ENCODE measurements around the gene PRKCA. TPM values are rescaled to one million over a fixed set of nuclear protein-coding genes. Genes with fewer than 3 reads are reported as not detected.

Gene PRKCA
- total RNA-seq, 4 donors from 2014 or later, result 24.5 to 61.9 (median 40.8) TPM

- H3K36me3 ChIP-seq, result peaks cover 0 to 25% (median 9%) of the 10 kb centered on the region in 4 donors
- H3K4me1 ChIP-seq, result peaks cover 0 to 5% (median 0%) of the 10 kb centered on the region in 4 donors
- no peaks in the 10 kb centered on the region for H3K9me3 ChIP-seq
- no peak overlapping the region for H3K4me3 ChIP-seq
- DNase-seq (ENCODE audit: extremely low spot score), result no peak
- intact Hi-C loops (cut with DNase I), result no loop called here
- no peak overlapping the region for H3K27ac ChIP-seq (replicated peaks in 1 of 4)
- 93% methylated on average over 12 of the region's 12 CpGs for WGBS
- no peaks in the 10 kb centered on the region for H3K27me3 ChIP-seq
- no peak for TF ChIP-seq EP300 (IDR thresholded peaks at IDR 0.05)
- TF ChIP-seq POLR2AphosphoS5 (IDR thresholded peaks at IDR 0.05), result no peak
- no peak for TF ChIP-seq POLR2A (IDR thresholded peaks at IDR 0.05; ENCODE audit: low read depth)
Measured at GRCh38 chr17:66649818-66650543, 347.6 kb downstream of the PRKCA start.

DNA sequence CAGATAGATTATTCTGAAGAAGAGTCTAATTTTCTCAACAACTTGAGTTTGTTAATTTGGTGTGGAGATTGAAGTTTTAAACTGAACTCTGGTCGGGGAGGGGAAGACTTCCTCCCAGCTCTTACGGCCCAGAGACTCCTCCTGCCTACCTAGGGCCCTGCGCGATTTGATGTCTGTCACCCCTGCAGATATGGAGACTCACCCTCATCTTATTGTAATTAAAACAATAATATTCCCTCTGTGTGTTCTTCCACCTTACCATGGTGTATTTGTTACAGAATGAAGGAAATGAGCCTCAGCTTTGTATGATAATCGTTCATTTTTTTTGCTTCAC lies 348.1 kb downstream of the PRKCA start:
- H3K36me3 ChIP-seq, result peaks cover 0 to 21% (median 8%) of the 10 kb centered on the region in 4 donors
- DNase-seq (ENCODE audit: extremely low spot score), result no peak
- H3K27ac ChIP-seq (replicated peaks in 1 of 4), result no peak overlapping the region
- H3K4me3 ChIP-seq, result no peak overlapping the region
- intact Hi-C loops (cut with DNase I), result no loop called here
- H3K9me3 ChIP-seq, result no peaks in the 10 kb centered on the region
- WGBS, result 90% methylated on average over 5 of the region's 5 CpGs
- no peak for TF ChIP-seq EP300 (IDR thresholded peaks at IDR 0.05)
- no peak for TF ChIP-seq POLR2AphosphoS5 (IDR thresholded peaks at IDR 0.05)
- no peak for TF ChIP-seq POLR2A (IDR thresholded peaks at IDR 0.05; ENCODE audit: low read depth)
- TF ChIP-seq, protein P1, sequence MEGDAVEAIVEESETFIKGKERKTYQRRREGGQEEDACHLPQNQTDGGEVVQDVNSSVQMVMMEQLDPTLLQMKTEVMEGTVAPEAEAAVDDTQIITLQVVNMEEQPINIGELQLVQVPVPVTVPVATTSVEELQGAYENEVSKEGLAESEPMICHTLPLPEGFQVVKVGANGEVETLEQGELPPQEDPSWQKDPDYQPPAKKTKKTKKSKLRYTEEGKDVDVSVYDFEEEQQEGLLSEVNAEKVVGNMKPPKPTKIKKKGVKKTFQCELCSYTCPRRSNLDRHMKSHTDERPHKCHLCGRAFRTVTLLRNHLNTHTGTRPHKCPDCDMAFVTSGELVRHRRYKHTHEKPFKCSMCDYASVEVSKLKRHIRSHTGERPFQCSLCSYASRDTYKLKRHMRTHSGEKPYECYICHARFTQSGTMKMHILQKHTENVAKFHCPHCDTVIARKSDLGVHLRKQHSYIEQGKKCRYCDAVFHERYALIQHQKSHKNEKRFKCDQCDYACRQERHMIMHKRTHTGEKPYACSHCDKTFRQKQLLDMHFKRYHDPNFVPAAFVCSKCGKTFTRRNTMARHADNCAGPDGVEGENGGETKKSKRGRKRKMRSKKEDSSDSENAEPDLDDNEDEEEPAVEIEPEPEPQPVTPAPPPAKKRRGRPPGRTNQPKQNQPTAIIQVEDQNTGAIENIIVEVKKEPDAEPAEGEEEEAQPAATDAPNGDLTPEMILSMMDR (IDR thresholded peaks at IDR 0.05), result no peak
- H3K27me3 ChIP-seq, result no peaks in the 10 kb centered on the region
- peaks cover 0 to 5% (median 0%) of the 10 kb centered on the region in 4 donors for H3K4me1 ChIP-seq

DNA sequence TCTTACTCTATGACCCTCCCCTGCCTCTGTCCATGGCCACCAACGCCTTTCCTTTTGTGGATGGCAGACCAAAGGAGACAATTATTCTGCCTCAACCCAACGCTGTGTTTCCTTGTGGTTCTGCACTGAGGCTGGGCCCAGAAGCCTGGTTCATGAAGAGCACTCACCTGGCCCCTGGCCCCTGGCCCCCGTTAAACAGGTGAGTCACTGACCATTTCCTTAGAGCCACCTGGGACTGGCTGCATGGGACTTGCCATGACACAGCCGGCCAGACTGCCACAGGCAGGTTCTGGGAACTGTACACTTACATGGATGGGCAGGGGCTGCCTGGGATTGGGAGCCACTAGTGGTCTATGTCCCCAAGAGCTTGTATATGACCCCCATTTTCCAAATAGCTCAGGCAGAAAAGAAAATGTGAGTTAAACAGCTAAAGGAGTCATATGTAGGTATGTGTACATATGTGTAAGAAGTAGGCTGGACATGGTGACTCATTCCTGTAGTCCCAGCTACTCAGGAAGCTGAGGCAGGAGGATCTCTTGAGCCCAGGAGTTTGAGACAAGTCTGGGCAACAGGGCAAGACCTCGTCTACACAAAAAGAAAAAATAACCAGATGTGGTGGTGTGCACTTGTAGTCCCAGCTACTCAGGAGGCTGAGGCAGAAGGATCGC lies 350.6 kb downstream of the PRKCA start:
- Histone ChIP-seq H3K4me3 (no peak overlapping the region), H3K27me3 (no peaks in the 10 kb centered on the region), H3K4me1 (peaks cover 0 to 5% (median 0%) of the 10 kb centered on the region in 4 donors), H3K36me3 (peaks cover 0 to under 1% (median 0%) of the 10 kb centered on the region in 4 donors), H3K9me3 (no peaks in the 10 kb centered on the region), H3K27ac (replicated peaks in 1 of 4) (no peak overlapping the region)
- intact Hi-C loops (cut with DNase I), result no loop called here
- WGBS, result 95% methylated on average over 4 of the region's 6 CpGs
- TF ChIP-seq, protein P1 (IDR thresholded peaks at IDR 0.05), result no peak
- TF ChIP-seq POLR2A (IDR thresholded peaks at IDR 0.05; ENCODE audit: low read depth) (no peak), EP300 (IDR thresholded peaks at IDR 0.05) (no peak), POLR2AphosphoS5 (IDR thresholded peaks at IDR 0.05) (no peak)
- DNase-seq (ENCODE audit: extremely low spot score), result no peak

GRCh38 chr17:66654106-66654740 lies 351.8 kb downstream of the PRKCA start:
- Histone ChIP-seq H3K4me1 (peaks cover 0 to 5% (median 0%) of the 10 kb centered on the region in 4 donors), H3K9me3 (no peaks in the 10 kb centered on the region), H3K27ac (replicated peaks in 1 of 4) (no peak overlapping the region), H3K27me3 (no peaks in the 10 kb centered on the region), H3K36me3 (no peaks in the 10 kb centered on the region), H3K4me3 (no peak overlapping the region)
- intact Hi-C loops (cut with DNase I), result no loop called here
- WGBS, result 54% methylated on average over 9 of the region's 9 CpGs
- no peak for DNase-seq (ENCODE audit: extremely low spot score)
- TF ChIP-seq EP300 (IDR thresholded peaks at IDR 0.05) (no peak), POLR2A (IDR thresholded peaks at IDR 0.05; ENCODE audit: low read depth) (no peak), POLR2AphosphoS5 (IDR thresholded peaks at IDR 0.05) (no peak)
- TF ChIP-seq, protein P1 (IDR thresholded peaks at IDR 0.05), result no peak

GRCh38 chr17:66654764-66655163 lies 352.4 kb downstream of the PRKCA start:
- intact Hi-C loops (cut with DNase I), result no loop called here
- H3K4me3 ChIP-seq, result no peak overlapping the region
- no peaks in the 10 kb centered on the region for H3K36me3 ChIP-seq
- DNase-seq (ENCODE audit: extremely low spot score), result no peak
- TF ChIP-seq, protein P1 (IDR thresholded peaks at IDR 0.05), result no peak
- TF ChIP-seq POLR2AphosphoS5 (IDR thresholded peaks at IDR 0.05), result no peak
- no peak for TF ChIP-seq POLR2A (IDR thresholded peaks at IDR 0.05; ENCODE audit: low read depth)
- TF ChIP-seq EP300 (IDR thresholded peaks at IDR 0.05), result no peak
- peaks cover 0 to 5% (median 0%) of the 10 kb centered on the region in 4 donors for H3K4me1 ChIP-seq
- no peaks in the 10 kb centered on the region for H3K27me3 ChIP-seq
- 88% methylated on average over 7 of the region's 7 CpGs for WGBS
- no peaks in the 10 kb centered on the region for H3K9me3 ChIP-seq
- H3K27ac ChIP-seq (replicated peaks in 1 of 4), result no peak overlapping the region
